BE2C (cell line): ENCODE data around the gene SEPTIN1.

Experiments used
- DNase-seq: peaks from one replicate; pipeline ENCODE4 v3.0.0-alpha.2; 2020
- H3K27me3 ChIP-seq: fragments of 250-450 bp; sonication (Bioruptor Pico); 2 replicates; pipeline ENCODE4 v1.5.1; 2020; ENCODE audit warnings: mild to moderate bottlenecking
- H3K36me3 ChIP-seq: fragments of 250-450 bp; sonication (Bioruptor Pico); 2 replicates; pipeline ENCODE4 v1.5.1; 2020; ENCODE audit warnings: mild to moderate bottlenecking
- H3K4me1 ChIP-seq: fragments of 250-450 bp; sonication (Bioruptor Pico); 2 replicates; pipeline ENCODE4 v1.5.1; 2020
- H3K4me3 ChIP-seq: 2 replicates; pipeline ENCODE4 v1.5.1; 2011; ENCODE audit warnings: low read depth, low read length
- H3K9me3 ChIP-seq: fragments of 250-450 bp; sonication (Bioruptor Pico); 2 replicates; pipeline ENCODE4 v1.5.1; 2020
- CTCF ChIP-seq: IDR thresholded peaks from 2 replicates; pipeline ENCODE4 v1.5.1; 2012; ENCODE audit warnings: mild to moderate bottlenecking, low read depth, low read length

SEPTIN1 gene

GRCh38 chr16:30406795-30407101 lies 24.4 kb upstream of the SEPTIN1 start:
- no peak for DNase-seq
- peaks cover 5% of the 10 kb centered on the region; the same call in 1 of the 2 replicates for H3K36me3 ChIP-seq
- H3K27me3 ChIP-seq = no peaks in the 10 kb centered on the region
- H3K4me1 ChIP-seq = peaks cover 6% of the 10 kb centered on the region; the same call in 1 of the 2 replicates
- no peaks in the 10 kb centered on the region for H3K9me3 ChIP-seq
- peak overlapping the region; percentile 77 for H3K4me3 ChIP-seq
- TF ChIP-seq CTCF = no peak

- no peak for DNase-seq
- no peak for TF ChIP-seq CTCF
- Histone ChIP-seq H3K36me3 (peaks cover 24% of the 10 kb centered on the region), H3K9me3 (no peaks in the 10 kb centered on the region), H3K4me1 (peaks cover 8% of the 10 kb centered on the region), H3K27me3 (no peaks in the 10 kb centered on the region), H3K4me3 (no peak overlapping the region)
Observed at GRCh38 chr16:30401768-30402425, 19.5 kb upstream of the SEPTIN1 start.

- no peak for TF ChIP-seq CTCF
- peak overlapping the region; percentile 77 for H3K4me3 ChIP-seq
- H3K9me3 ChIP-seq = no peaks in the 10 kb centered on the region
- peaks cover 8% of the 10 kb centered on the region for H3K4me1 ChIP-seq
- DNase-seq = peak; percentile 27
- H3K27me3 ChIP-seq = no peaks in the 10 kb centered on the region
- peaks cover 25% of the 10 kb centered on the region for H3K36me3 ChIP-seq
Observed at GRCh38 chr16:30399435-30400186, 17.2 kb upstream of the SEPTIN1 start.

- Histone ChIP-seq H3K4me3 (no peak overlapping the region), H3K27me3 (no peaks in the 10 kb centered on the region), H3K9me3 (no peaks in the 10 kb centered on the region), H3K36me3 (peaks cover 25% of the 10 kb centered on the region), H3K4me1 (peaks cover 12% of the 10 kb centered on the region)
- DNase-seq = no peak
- TF ChIP-seq CTCF = no peak
Observed at GRCh38 chr16:30398661-30399434, 16.5 kb upstream of the SEPTIN1 start.

- Histone ChIP-seq H3K4me3 (no peak overlapping the region), H3K9me3 (no peaks in the 10 kb centered on the region), H3K36me3 (peaks cover 25% of the 10 kb centered on the region), H3K4me1 (peaks cover 12% of the 10 kb centered on the region), H3K27me3 (no peaks in the 10 kb centered on the region)
- DNase-seq = no peak
- no peak for TF ChIP-seq CTCF
Observed at GRCh38 chr16:30397776-30398660, 15.7 kb upstream of the SEPTIN1 start.
